GM12878 (cell line): ENCODE results near the gene PLEKHH2. TPM values are rescaled to one million over a fixed set of nuclear protein-coding genes. Genes with fewer than 3 reads are reported as not detected.

Source experiments
- ATAC-seq: fragments of 200-7000 bp; cut with Tn5 transposase; 3 replicates; pipeline ENCODE4 v1.9.1; 2020; ENCODE audit warnings: mild to moderate bottlenecking, moderate library complexity
- BruUV-seq: library from RNA; stranded (reverse); fragments of 400-500 nt; replicated peaks from 2 replicates; lab custom pipeline; 2021; lab: Mats Ljungman, UMichigan
- CTCF ChIA-PET: fragments of 300-600 bp; sonication (Branson Sonifier 250); formaldehyde crosslinking; extraction: SDS; loops from one replicate; lab custom pipeline; 2021; ENCODE audit warnings: inconsistent platforms; lab: Yijun Ruan, JAX
- POLR2A ChIA-PET: fragments of 350-600 bp; formaldehyde crosslinking; extraction: SDS; loops from one replicate; lab custom pipeline; 2021; ENCODE audit warnings: inconsistent platforms; lab: Charles Lee
- RAD21 ChIA-PET: fragments of 300-600 bp; sonication (Branson Sonifier 250); formaldehyde crosslinking; loops from one replicate; lab custom pipeline; 2023; ENCODE audit warnings: antibody characterized with exemption; ENCODE audit not compliant: unreplicated experiment; lab: Charles Lee
- SMC1A ChIA-PET: fragments of 300-600 bp; sonication (Branson Sonifier 250); formaldehyde crosslinking; loops from one replicate; lab custom pipeline; 2023; ENCODE audit not compliant: unreplicated experiment, uncharacterized antibody; lab: Charles Lee
- DNase-seq: peaks from one replicate; pipeline ENCODE4 v3.0.0-alpha.2; 2011; ENCODE audit warnings: low read depth, low spot score
- FAIRE-seq: peaks from 3 replicates; lab custom pipeline; 2011; peaks lifted over from hg19 to GRCh38; lab: Jason Lieb, UNC
- H2AFZ ChIP-seq: 2 replicates; pipeline ENCODE4 v1.6.0; 2011; ENCODE audit warnings: low read depth, low read length, control low read depth; ENCODE audit not compliant: control insufficient read depth
- H3K27ac ChIP-seq: 2 replicates; pipeline ENCODE4 v1.5.1; 2011; ENCODE audit warnings: control low read depth; ENCODE audit not compliant: control insufficient read depth, insufficient read depth
- H3K27me3 ChIP-seq, 2 experiments: replicated peaks in 1 of 2; 2 replicates each; pipeline versions ENCODE4 v1.6.0 to v1.6.1; 2011; ENCODE audit warnings: low read length in 1 of 2; ENCODE audit not compliant: control insufficient read depth in 2 of 2, insufficient read depth in 2 of 2
- H3K36me3 ChIP-seq, 2 experiments: 2 replicates each; pipeline ENCODE4 v1.5.1; 2011; ENCODE audit warnings: low read length in 1 of 2; ENCODE audit not compliant: control insufficient read depth in 2 of 2, insufficient read depth in 2 of 2
- H3K4me1 ChIP-seq: 2 replicates; pipeline ENCODE4 v1.6.1; 2011; ENCODE audit warnings: mild to moderate bottlenecking, low read length, moderate library complexity, mixed read lengths; ENCODE audit not compliant: control insufficient read depth, insufficient read depth
- H3K4me2 ChIP-seq: 2 replicates; pipeline ENCODE4 v1.6.0; 2011; ENCODE audit warnings: control low read depth; ENCODE audit not compliant: control insufficient read depth, insufficient read depth
- H3K4me3 ChIP-seq: fragments of 200-600 bp; sonication (generic); 2 replicates; pipeline ENCODE4 v1.5.1; 2016
- H3K79me2 ChIP-seq: 2 replicates; pipeline ENCODE4 v1.6.0; 2011; ENCODE audit warnings: low read length; ENCODE audit not compliant: control insufficient read depth, insufficient read depth
- H3K9ac ChIP-seq: 2 replicates; pipeline ENCODE4 v1.8.0; 2011; ENCODE audit warnings: low read length, control low read depth, mixed read lengths; ENCODE audit not compliant: control insufficient read depth, insufficient read depth
- H3K9me3 ChIP-seq: replicated peaks from 3 replicates; pipeline ENCODE4 v1.5.1; 2011; ENCODE audit warnings: mild to moderate bottlenecking, low read length; ENCODE audit not compliant: control insufficient read depth, insufficient read depth
- H4K20me1 ChIP-seq: 2 replicates; pipeline ENCODE4 v1.6.0; 2011; ENCODE audit not compliant: control insufficient read depth, insufficient read depth
- BMI1 ChIP-seq: fragments of 450-650 bp; IDR thresholded peaks from 2 replicates; pipeline ENCODE4 v1.6.1; 2016; ENCODE audit warnings: mild to moderate bottlenecking, moderate library complexity, borderline replicate concordance
- EED ChIP-seq: sonication (generic); IDR thresholded peaks from 2 replicates; pipeline ENCODE4 v1.6.1; 2016; ENCODE audit warnings: antibody characterized with exemption, low read depth
- ESRRA ChIP-seq: IDR thresholded peaks from 2 replicates; pipeline ENCODE4 v1.6.1; 2012; ENCODE audit warnings: mild to moderate bottlenecking, low read length, improper control_type of control experiment
- GATAD2B ChIP-seq: fragments of 450-650 bp; conservative IDR thresholded peaks from 2 replicates; pipeline ENCODE4 v1.6.1; 2017; ENCODE audit warnings: low read depth, mild to moderate bottlenecking, moderate library complexity
- HDGF ChIP-seq: fragments of 450-650 bp; IDR thresholded peaks from 2 replicates; pipeline ENCODE4 v1.6.1; 2016; ENCODE audit warnings: antibody characterized with exemption
- IRF4 ChIP-seq: IDR thresholded peaks from 2 replicates; pipeline ENCODE4 v1.6.1; 2011; ENCODE audit warnings: low read depth, low read length
- KAT2A ChIP-seq: conservative IDR thresholded peaks from 2 replicates; pipeline ENCODE4 v1.6.1; 2011; ENCODE audit warnings: low read depth, low read length; ENCODE audit not compliant: control insufficient read depth
- NRF1 ChIP-seq: conservative IDR thresholded peaks from 2 replicates; pipeline ENCODE4 v1.6.1; 2011; ENCODE audit warnings: mild to moderate bottlenecking, low read depth, low read length, improper control_type of control experiment
- SIX5 ChIP-seq: IDR thresholded peaks from 2 replicates; pipeline ENCODE4 v1.6.1; 2011; ENCODE audit warnings: mild to moderate bottlenecking, low read depth, low read length, moderate library complexity; ENCODE audit not compliant: severe bottlenecking
- SMAD1 ChIP-seq: fragments of 450-650 bp; IDR thresholded peaks from 2 replicates; pipeline ENCODE4 v1.6.1; 2018; ENCODE audit warnings: mild to moderate bottlenecking, low read depth; ENCODE audit not compliant: partially characterized antibody
- STAT3 ChIP-seq: IDR thresholded peaks from 2 replicates; pipeline ENCODE4 v1.6.1; 2011; ENCODE audit warnings: low read depth, low read length, improper control_type of control experiment
- TBL1XR1 ChIP-seq: IDR thresholded peaks from 2 replicates; pipeline ENCODE4 v1.6.1; 2012; ENCODE audit warnings: low read depth, low read length, improper control_type of control experiment
- ZNF274 ChIP-seq: IDR thresholded peaks from one replicate; pipeline ENCODE4 v1.8.0; 2011; ENCODE audit not compliant: insufficient read length, insufficient read depth
- WGBS: methylation state at CpG from one replicate; pipeline ENCODE4 v1.1.6; 2016; ENCODE audit warnings: low lambda C conversion rate; ENCODE audit not compliant: insufficient replicate concordance, insufficient coverage; ENCODE audit errors: missing lambda C conversion rate; 5-methylcytosine and 5-hydroxymethylcytosine counted together
- in situ Hi-C: fragments of 300-500 bp; cut with MboI; formaldehyde crosslinking; loops from 9 replicates; pipeline ENCODE4 v1.14.3; 2018; ENCODE audit warnings: mixed read lengths
- intact Hi-C: fragments of 100-400 bp; cut with micrococcal nuclease; formaldehyde crosslinking; loops from one replicate; pipeline ENCODE4 v1.14.2; 2022; ENCODE audit not compliant: unreplicated experiment
- polyA plus RNA-seq, 11 experiments: library from polyadenylated mRNA; depleted of rRNA in 4 of 11; unstranded in 6 of 11; stranded (reverse) in 5 of 11; fragments of >200 nt; fragmentation: Nextera tagmentation in 4 of 11; fragmentation: Illumina TruSeq in 1 of 11; extraction: Ambion mirVana in 4 of 11; extraction: Trizol in 1 of 11; gene quantifications; 1 replicate in 1 of 11; 2 replicates in 10 of 11; pipeline versions ENCODE4 v1.2.1 to v1.2.3, GENCODE V29; 2011 to 2016; ENCODE audit warnings: inconsistent platforms in 2 of 11, missing spikeins in 2 of 11, low read depth in 1 of 11
- total RNA-seq, 4 experiments: library from RNA; depleted of rRNA in 3 of 4; stranded (reverse); fragments of >200 nt in 3 of 4; fragmentation: Illumina TruSeq in 1 of 4; extraction: Trizol in 1 of 4; gene quantifications; 2 replicates each; pipeline versions ENCODE4 v1.2.1 to v1.2.3, GENCODE V29; 2013 to 2021
- TF ChIP-seq, protein P1 (sequence below): fragments of 450-650 bp; IDR thresholded peaks from 2 replicates; pipeline ENCODE4 v1.6.1; 2017; ENCODE audit warnings: mild to moderate bottlenecking, moderate library complexity

The PLEKHH2 gene
- total and polyA plus RNA-seq, 10 of the 15 experiments (the other 5 are each of a cell fraction or from before 2014, with no cell fraction given) = not detected

DNA sequence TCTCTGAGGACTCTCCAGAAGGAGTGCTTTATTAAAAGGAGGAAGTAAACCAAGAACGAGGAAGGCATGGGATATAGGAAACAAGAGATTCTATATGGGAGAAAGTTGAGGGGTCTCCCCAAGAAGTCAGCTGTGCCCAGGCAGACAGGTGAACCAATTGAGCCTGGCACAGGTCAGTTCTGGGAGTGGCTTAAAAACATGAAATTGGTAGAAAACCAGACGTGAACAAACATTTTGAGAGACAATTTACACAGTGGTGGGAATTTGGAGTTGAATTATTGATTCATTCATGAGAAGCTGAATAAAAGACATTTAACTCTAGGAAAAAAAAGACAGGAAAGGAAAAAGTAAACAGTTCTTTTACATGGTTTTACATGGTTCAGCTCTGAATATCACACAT lies 16.4 kb downstream of the PLEKHH2 start:
- DNase-seq = no peak
- Histone ChIP-seq H3K4me3 (no peak overlapping the region), H3K9me3 (no peaks in the 10 kb centered on the region), H3K79me2 (no peaks in the 10 kb centered on the region), H3K9ac (no peak overlapping the region), H2AFZ (no peak overlapping the region), H3K27me3 (no peaks in the 10 kb centered on the region; a peak in 1 of 4 replicates), H3K36me3 (no peaks in the 10 kb centered on the region), H3K27ac (no peak overlapping the region), H4K20me1 (no peaks in the 10 kb centered on the region), H3K4me2 (no peak overlapping the region), H3K4me1 (no peaks in the 10 kb centered on the region)
- no TSS peak for BruUV-seq
- in situ Hi-C loops = no loop called here
- TF ChIP-seq HDGF (no peak), ZNF274 (no peak), SIX5 (no peak), NRF1 (no peak), KAT2A (no peak), ESRRA (no peak), IRF4 (no peak), STAT3 (no peak), SMAD1 (no peak), BMI1 (no peak), GATAD2B (no peak), TBL1XR1 (no peak), EED (no peak)
- TF ChIP-seq, protein P1, sequence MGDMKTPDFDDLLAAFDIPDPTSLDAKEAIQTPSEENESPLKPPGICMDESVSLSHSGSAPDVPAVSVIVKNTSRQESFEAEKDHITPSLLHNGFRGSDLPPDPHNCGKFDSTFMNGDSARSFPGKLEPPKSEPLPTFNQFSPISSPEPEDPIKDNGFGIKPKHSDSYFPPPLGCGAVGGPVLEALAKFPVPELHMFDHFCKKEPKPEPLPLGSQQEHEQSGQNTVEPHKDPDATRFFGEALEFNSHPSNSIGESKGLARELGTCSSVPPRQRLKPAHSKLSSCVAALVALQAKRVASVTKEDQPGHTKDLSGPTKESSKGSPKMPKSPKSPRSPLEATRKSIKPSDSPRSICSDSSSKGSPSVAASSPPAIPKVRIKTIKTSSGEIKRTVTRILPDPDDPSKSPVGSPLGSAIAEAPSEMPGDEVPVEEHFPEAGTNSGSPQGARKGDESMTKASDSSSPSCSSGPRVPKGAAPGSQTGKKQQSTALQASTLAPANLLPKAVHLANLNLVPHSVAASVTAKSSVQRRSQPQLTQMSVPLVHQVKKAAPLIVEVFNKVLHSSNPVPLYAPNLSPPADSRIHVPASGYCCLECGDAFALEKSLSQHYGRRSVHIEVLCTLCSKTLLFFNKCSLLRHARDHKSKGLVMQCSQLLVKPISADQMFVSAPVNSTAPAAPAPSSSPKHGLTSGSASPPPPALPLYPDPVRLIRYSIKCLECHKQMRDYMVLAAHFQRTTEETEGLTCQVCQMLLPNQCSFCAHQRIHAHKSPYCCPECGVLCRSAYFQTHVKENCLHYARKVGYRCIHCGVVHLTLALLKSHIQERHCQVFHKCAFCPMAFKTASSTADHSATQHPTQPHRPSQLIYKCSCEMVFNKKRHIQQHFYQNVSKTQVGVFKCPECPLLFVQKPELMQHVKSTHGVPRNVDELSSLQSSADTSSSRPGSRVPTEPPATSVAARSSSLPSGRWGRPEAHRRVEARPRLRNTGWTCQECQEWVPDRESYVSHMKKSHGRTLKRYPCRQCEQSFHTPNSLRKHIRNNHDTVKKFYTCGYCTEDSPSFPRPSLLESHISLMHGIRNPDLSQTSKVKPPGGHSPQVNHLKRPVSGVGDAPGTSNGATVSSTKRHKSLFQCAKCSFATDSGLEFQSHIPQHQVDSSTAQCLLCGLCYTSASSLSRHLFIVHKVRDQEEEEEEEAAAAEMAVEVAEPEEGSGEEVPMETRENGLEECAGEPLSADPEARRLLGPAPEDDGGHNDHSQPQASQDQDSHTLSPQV = no peak
- SMC1A ChIA-PET = no interaction called here
- POLR2A ChIA-PET = no interaction called here
- intact Hi-C loops = no loop called here
- RAD21 ChIA-PET = no interaction called here
- CTCF ChIA-PET = no interaction called here
- FAIRE-seq = no peak
- 27% methylated on average over 2 of the region's 2 CpGs for WGBS
- ATAC-seq = no peak
